HG03469 (cell line): ENCODE measurements around the gene RUBCN.
"Not testable (repeated sequence)": the region's sequence is repeated elsewhere in the genome, so short reads cannot be mapped to it uniquely, and the experiment has no call there.

Source experiments
- ATAC-seq: cut with Tn5 transposase; IDR thresholded peaks from one replicate; pipeline ENCODE4 v1.9.1; 2021; ENCODE audit warnings: mild to moderate bottlenecking, moderate library complexity, moderate number of reproducible peaks; ENCODE audit not compliant: unreplicated experiment

Gene RUBCN

DNA sequence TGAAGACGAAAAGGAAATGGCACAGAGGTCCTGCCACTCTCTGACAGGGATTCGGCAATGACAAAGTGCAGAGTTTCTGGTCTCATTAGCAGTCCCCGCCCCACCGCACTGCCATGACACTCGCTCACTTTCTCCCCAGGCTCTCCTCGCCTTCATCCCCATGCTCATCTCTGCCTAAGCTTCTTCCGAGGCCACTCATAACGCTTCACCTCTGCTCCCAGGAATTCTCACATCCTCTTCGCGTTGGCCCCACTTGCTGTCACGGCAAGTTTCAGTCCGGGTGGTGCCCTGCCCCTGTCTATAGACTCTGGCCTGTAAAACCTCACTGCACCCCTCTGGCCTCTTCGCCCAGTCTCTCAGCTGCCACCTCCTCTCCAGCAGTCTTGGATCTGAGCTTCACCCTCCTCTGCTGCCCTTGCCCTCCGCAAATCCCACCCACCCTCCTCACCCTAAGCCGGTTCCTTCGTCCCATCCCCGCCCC is 654 bp downstream of the RUBCN start:
- no peak for ATAC-seq

- ATAC-seq = peak; percentile 41
Observed at GRCh38 chr3:197734667-197735318, 1.9 kb downstream of the RUBCN start.

GRCh38 chr3:197733042-197733441 is 3.7 kb downstream of the RUBCN start:
- ATAC-seq = no peak

- not testable (repeated sequence) for ATAC-seq
Observed at GRCh38 chr3:197731483-197731882, 5.2 kb downstream of the RUBCN start.

GRCh38 chr3:197730770-197731169 is 5.9 kb downstream of the RUBCN start:
- ATAC-seq = not testable (repeated sequence)

DNA sequence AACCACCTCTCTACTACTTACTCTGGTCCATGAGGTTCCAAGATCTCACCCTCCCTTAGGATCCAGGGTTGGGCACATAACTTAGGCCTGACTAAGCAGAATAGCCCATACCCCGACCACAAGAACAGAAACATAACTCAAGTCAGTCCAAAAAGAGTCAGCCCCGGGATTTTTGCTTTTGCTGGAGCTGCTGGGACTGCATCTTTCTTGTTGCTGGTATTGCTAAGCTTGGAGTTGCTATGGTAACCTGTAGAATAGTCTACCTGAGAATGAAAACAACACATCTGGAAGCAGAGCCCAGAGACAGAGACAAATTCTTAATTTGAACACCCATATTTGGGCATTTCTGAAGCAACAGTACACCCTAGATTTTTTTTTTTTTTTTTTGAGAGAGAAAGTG is 6.5 kb downstream of the RUBCN start:
- ATAC-seq = no peak

DNA sequence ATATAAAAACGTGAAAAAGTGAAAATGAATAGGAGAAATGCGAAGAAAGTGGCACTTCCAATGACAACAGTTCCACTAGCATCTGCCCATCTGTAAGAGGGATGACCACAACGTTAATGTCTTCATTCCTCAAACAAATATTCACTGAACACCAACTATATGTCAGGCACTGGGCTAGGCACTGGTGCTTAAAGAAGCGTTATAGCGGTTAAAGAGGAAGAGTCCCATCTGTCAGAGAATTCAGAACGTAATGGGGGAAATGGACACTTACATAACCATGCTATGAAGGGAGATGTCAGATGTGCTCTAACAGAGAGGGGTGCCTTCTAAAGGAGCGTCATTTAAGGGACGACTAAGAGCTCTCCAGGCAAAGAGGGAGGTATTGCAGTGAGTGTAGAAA is 8.2 kb downstream of the RUBCN start:
- no peak for ATAC-seq

- ATAC-seq = not testable (repeated sequence)
Observed at GRCh38 chr3:197727878-197728277, 8.8 kb downstream of the RUBCN start.

DNA sequence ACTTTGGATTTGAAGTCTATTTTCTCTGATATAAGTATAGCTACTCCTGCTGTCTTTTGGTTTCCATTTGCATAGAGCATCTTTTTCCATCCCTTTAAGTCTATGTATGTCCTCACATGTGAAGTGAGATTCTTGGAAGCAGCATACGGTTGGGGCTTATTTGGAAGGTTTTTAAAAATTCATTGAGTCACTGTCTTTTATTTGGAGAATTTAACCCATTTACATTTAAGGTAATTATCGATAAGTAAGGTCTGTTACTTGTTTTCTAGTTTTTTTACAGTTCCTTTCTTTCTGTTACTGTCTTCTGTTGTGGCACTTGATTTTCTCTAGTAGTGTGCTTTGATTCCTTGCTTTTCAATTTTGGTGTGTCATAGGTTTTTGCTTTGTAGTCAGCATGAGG is 14.0 kb downstream of the RUBCN start:
- ATAC-seq = no peak

GRCh38 chr3:197720694-197721093 is 16.0 kb downstream of the RUBCN start:
- ATAC-seq = no peak

DNA sequence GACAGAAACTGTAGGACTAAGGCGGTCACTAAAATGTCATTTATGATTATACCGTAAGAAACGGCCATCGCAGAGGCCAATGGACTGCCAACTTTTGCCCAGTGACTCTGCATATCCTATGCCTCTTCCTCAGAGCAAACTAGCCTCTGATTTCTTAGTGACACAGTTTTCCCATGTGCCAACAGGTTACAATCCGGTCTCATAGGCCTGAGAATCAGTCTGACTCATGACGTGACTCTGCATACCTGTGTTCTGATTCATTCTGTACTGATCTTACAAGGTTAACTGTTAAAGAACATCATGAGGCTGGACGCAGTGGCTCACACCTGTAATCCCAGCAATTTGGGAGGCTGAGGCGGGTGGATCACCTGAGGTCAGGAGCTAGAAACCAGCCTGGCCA is 17.8 kb downstream of the RUBCN start:
- no peak for ATAC-seq

DNA sequence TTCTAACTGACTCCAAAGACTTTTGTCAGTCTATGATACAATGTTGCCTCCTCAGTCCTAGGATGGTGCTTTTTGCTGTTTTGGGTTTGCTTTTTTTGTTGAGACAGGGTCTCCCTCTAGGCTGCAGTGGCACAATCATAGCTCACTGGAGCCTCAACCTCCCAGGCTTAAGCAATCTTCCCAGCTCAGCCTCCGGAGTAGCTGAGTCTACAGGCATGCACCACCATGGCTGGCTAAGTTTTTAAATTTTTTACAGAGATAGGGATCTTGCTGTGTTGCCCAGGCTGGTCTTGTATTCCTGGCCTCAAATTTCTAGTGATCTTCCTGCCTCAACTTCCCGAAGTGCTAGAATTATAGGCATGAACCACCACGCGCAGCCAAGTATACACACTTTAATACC is 22.5 kb downstream of the RUBCN start:
- no peak for ATAC-seq

DNA sequence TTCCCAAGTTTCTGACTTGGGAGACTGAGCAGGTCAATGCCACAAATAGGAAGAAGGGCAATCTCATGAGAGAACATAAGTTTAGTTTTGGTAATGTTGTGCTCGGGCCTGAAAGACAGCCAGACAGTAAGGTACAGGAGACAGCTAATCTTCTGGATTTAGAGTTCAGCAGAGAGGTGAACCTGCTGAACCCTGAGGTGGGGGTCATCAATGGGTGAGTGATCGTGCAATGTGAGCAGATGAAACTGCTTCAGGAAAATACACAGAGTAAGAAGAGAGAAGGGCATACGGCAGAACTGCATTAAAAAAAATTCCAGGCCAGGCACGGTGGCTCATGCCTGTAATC is 23.3 kb downstream of the RUBCN start:
- no peak for ATAC-seq

DNA sequence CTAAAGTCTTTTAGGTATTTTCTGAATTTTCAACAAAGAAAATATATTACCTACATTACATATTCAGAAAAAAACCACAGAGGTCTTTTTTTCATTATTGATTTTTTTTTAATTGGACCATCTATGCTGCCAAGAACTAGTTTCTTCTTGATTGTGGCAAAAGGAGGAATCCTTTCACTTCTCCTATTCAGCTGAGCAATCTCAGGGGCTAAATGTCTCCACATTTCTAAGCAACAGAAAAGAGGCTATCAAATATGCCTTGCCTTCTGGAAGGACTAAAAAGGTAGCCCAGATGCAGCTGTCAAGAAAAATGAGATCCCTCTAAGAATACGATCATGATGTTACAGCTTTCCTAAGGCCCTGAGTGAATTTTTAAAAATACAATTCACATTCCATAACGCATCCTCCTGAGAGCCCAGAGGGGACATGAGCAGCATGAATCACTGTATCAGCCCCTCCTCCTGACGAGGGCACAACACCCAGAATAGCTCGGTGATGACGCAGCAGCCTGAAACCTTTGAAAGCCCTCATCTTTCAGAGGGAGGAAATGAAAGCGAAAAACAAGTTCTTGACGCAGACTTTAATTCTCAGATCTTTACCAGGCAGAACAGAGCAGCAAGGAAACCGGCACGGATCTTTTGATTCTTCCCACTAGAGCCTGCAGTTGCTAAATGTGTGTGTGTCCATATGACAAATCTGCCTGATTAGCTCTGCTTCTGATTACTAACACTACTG is 24.6 kb downstream of the RUBCN start:
- ATAC-seq = peak; percentile 73

GRCh38 chr3:197710965-197711364 is 25.7 kb downstream of the RUBCN start:
- ATAC-seq = not testable (repeated sequence)

GRCh38 chr3:197709135-197709534 is 27.6 kb downstream of the RUBCN start:
- no peak for ATAC-seq

- no peak for ATAC-seq
Observed at GRCh38 chr3:197706658-197707057, 30.0 kb downstream of the RUBCN start.

DNA sequence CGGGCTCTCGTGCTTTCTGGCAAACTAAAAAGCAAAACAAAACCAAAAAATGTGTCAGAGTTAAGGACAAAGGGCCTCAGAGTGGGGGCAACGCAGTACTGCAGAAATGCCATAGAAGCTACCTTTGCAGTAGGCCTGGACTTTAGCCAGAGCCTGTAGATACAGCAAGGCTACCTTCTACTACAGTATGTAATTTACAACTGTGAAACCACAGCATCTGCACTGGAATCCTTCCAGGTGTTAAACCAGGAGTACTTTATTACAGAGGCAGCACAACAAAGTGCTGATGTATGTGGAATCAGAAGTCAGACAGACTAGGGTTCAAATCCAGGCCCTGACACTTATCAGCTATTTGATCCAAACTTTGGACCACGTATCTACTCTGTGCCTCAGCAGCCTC is 34.9 kb downstream of the RUBCN start:
- no peak for ATAC-seq

GRCh38 chr3:197700095-197700494 is 36.6 kb downstream of the RUBCN start:
- no peak for ATAC-seq

DNA sequence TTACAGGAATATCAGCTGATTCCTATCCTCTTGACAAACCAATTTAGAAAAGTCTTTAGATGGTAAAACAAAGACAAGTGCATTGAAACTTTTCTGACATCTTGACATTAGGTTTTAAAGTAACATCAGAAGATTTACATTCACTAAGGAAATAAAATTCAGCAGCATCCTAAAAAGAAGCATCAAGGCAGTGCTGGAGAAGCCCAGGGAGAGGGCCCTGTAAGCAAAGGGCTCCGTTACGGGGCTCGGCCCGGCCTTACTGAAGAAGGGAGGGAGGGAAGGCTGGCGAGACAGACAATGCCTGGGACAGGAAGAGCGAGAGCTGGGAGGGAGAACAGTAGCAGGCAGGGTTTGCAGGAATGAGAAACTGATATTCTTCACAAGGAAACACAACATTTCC is 39.3 kb downstream of the RUBCN start:
- ATAC-seq = no peak

GRCh38 chr3:197694251-197694650 is 42.5 kb downstream of the RUBCN start:
- ATAC-seq = no peak

DNA sequence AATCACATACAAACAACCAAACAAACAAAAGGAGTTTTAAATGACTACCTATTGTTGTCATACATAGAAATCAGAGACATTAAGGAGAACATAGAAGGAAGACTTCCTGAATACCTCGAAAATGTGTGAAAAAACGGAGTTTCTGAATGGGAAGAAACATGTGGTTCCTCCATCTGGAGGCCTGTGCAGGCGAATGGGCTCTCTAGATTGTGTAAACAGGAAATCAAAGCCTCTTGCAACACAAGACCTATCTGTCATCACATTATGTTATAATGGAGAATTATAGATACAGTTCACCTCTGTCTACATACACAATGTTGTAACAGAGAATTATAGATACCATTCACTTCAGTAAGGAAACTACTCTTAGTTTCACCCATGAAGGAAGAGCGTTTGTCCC is 44.1 kb downstream of the RUBCN start:
- ATAC-seq = no peak

DNA sequence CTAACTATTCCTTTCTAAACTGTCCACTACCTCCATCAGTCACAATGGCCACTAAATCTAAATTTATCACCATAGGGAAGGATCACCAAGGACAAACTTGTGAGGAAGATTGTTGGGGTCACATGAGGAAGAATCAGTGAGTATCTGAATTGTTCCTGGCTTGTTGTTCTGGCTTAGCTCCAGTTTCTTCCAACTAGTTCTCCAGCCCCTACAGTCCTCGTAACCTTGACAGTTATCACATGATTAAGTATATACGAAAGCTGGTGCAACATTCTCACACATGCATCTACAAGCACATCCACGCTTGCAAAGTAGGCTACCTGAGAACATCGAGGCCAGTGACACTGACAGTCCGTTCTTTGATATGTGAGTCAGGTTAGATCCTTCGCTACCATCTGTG is 46.0 kb downstream of the RUBCN start:
- no peak for ATAC-seq
